Tibial artery (tissue), 4 donors: Measurements from ENCODE around the gene RFX1.

Experiments used
- DNase-seq, 2 donors: peaks; one replicate each; pipeline ENCODE4 v3.0.0-alpha.2; 2019
- H3K27ac ChIP-seq, 2 donors: fragments of 200-600 bp; sonication (generic) in 1 of 2; 1 replicate in 1 of 2; 2 replicates in 1 of 2; pipeline ENCODE4 v1.5.1; 2018 to 2019; ENCODE audit warnings: mild to moderate bottlenecking in 1 of 2
- H3K27me3 ChIP-seq, 2 donors: fragments of 200-600 bp; sonication (generic) in 1 of 2; one replicate each; pipeline versions ENCODE4 v1.5.1 to v1.6.0; 2016 to 2019
- H3K36me3 ChIP-seq, 3 donors: fragments of 200-600 bp; sonication (generic) in 2 of 3; one replicate each; pipeline ENCODE4 v1.5.1; 2016 to 2019; ENCODE audit warnings: mild to moderate bottlenecking in 2 of 3
- H3K4me1 ChIP-seq, 4 donors: fragments of 200-600 bp; sonication (generic) in 2 of 4; 1 replicate in 3 of 4; 2 replicates in 1 of 4; pipeline ENCODE4 v1.5.1; 2016 to 2019
- H3K4me3 ChIP-seq, 2 donors: fragments of 200-600 bp; sonication (generic) in 1 of 2; 1 replicate in 1 of 2; 2 replicates in 1 of 2; pipeline ENCODE4 v1.5.1; 2018 to 2019; ENCODE audit warnings: mild to moderate bottlenecking in 2 of 2
- H3K9me3 ChIP-seq, 3 donors: fragments of 200-600 bp; sonication (generic) in 1 of 3; one replicate each; pipeline ENCODE4 v1.5.1; 2016 to 2019
- intact Hi-C: fragments of 100-400 bp; cut with DNase I; formaldehyde crosslinking; loops from one replicate; pipeline ENCODE4 v1.15.0; 2023; ENCODE audit warnings: low total_unique reads
- TF ChIP-seq, protein P1 (sequence below), 2 experiments: fragments of 200-600 bp in 1 of 2; fragments of 450-650 bp in 1 of 2; IDR thresholded peaks; one replicate each; pipeline ENCODE4 v1.5.1; 2017 to 2019; ENCODE audit warnings: antibody characterized with exemption in 2 of 2, mild to moderate bottlenecking in 1 of 2, moderate library complexity in 1 of 2

The RFX1 gene

DNA sequence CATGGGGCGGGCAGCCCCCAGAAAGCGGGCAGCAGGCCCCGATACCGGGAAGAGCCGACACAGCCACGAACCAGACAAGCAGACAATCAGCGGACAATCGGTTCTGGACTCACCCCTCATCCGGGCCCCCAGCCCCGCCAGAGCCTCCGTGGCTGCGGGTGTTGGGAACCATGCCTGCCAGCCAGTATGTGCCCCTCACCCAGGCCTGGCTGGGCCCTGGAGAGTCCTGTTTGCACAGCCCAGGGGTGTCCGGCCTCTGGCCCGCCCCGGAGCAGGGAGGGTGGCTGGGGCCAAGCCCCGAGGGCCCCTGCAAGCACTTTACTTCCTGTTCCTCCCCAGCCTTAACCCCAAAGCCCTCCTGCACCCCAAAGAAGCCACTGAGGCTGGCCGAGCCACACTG, 75.7 kb downstream of the RFX1 start:
- H3K27ac ChIP-seq: no peak overlapping the region
- no peaks in the 10 kb centered on the region for H3K4me1 ChIP-seq
- no peak for DNase-seq
- no peak overlapping the region for H3K4me3 ChIP-seq
- peaks cover 19 to 78% (median 32%) of the 10 kb centered on the region in 3 donors for H3K36me3 ChIP-seq
- H3K9me3 ChIP-seq: no peaks in the 10 kb centered on the region
- peaks cover 0 to 9% of the 10 kb centered on the region in 2 donors for H3K27me3 ChIP-seq
- TF ChIP-seq, protein P1, sequence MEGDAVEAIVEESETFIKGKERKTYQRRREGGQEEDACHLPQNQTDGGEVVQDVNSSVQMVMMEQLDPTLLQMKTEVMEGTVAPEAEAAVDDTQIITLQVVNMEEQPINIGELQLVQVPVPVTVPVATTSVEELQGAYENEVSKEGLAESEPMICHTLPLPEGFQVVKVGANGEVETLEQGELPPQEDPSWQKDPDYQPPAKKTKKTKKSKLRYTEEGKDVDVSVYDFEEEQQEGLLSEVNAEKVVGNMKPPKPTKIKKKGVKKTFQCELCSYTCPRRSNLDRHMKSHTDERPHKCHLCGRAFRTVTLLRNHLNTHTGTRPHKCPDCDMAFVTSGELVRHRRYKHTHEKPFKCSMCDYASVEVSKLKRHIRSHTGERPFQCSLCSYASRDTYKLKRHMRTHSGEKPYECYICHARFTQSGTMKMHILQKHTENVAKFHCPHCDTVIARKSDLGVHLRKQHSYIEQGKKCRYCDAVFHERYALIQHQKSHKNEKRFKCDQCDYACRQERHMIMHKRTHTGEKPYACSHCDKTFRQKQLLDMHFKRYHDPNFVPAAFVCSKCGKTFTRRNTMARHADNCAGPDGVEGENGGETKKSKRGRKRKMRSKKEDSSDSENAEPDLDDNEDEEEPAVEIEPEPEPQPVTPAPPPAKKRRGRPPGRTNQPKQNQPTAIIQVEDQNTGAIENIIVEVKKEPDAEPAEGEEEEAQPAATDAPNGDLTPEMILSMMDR (IDR thresholded peaks at IDR 0.05): no peak
- intact Hi-C loops: no loop called here

DNA sequence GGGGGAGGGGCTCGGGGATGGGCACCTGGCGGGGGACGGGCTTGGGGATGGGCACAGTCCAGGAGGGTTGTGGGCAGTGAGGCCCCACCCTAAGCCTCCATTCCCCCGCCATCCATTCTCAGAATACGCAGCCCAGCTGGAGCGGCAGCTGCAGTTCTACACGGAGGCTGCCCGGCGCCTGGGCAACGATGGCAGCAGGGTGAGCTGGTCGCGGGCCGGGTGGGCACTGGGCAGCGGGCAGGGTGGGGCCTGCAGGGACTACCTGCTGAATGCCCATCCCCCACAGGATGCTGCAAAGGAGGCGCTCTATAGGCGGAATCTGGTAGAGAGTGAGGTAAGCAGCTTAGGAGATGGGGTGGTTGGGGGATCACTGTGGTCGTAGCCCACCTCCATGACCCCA, 76.2 kb downstream of the RFX1 start:
- TF ChIP-seq, protein P1 (IDR thresholded peaks at IDR 0.05): no peak
- H3K27me3 ChIP-seq: peaks cover 0 to 8% of the 10 kb centered on the region in 2 donors
- intact Hi-C loops: no loop called here
- H3K9me3 ChIP-seq: no peaks in the 10 kb centered on the region
- H3K4me3 ChIP-seq: no peak overlapping the region
- H3K36me3 ChIP-seq: peaks cover 24 to 82% (median 36%) of the 10 kb centered on the region in 3 donors
- H3K27ac ChIP-seq: no peak overlapping the region
- H3K4me1 ChIP-seq: no peaks in the 10 kb centered on the region
- DNase-seq: no peak

DNA sequence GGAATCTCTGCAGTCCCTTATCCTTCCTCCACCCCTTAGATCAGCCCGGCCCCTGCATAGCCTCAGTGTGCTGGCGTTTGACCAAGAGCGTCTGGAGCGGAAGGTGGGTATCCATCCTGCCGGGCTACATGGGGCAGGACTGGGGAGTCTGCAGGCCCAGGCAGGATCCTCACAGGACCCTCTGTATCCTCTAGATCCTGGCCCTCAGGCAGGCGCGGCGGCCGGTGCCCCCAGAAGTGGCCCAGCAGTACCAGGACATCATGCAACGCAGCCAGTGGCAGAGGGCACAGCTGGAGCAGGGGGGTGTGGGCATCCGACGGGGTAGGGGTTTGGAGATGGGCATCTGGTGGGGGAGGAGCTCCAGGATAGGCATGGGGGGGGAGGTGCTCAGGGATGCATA, 76.8 kb downstream of the RFX1 start:
- TF ChIP-seq, protein P1 (IDR thresholded peaks at IDR 0.05): no peak

DNA sequence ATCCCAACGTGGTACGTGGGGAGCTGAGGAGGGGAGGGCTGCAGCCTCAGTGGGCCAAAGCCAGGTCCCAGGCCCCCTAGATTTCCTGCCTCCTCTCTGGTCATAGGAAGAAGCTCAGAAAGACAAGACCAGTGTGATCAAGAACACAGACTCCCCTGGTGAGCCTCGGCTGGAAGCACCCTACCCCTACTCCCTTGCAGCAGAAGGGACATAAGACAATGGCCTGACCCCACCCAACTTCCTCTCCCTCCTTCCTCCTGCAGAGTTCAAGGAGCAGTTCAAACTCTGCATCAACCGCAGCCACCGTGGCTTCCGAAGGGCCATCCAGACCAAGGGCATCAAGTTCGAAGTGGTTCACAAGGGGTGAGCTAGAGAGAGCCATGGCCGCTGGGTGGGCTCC, 79.4 kb downstream of the RFX1 start:
- intact Hi-C loops: no loop called here
- H3K4me1 ChIP-seq: no peaks in the 10 kb centered on the region
- H3K4me3 ChIP-seq: no peak overlapping the region
- H3K27me3 ChIP-seq: no peaks in the 10 kb centered on the region
- TF ChIP-seq, protein P1 (IDR thresholded peaks at IDR 0.05): no peak
- H3K36me3 ChIP-seq: peaks cover 51 to 94% (median 67%) of the 10 kb centered on the region in 3 donors
- H3K27ac ChIP-seq: no peak overlapping the region
- DNase-seq: no peak
- H3K9me3 ChIP-seq: no peaks in the 10 kb centered on the region

More for the DNA sequence above, 76.8 kb downstream of the RFX1 start:
- Histone ChIP-seq H3K27me3 (peaks cover 0 to 2% of the 10 kb centered on the region in 2 donors), H3K27ac (no peak overlapping the region), H3K4me1 (no peaks in the 10 kb centered on the region), H3K4me3 (no peak overlapping the region), H3K36me3 (peaks cover 30 to 88% (median 41%) of the 10 kb centered on the region in 3 donors), H3K9me3 (no peaks in the 10 kb centered on the region)
- DNase-seq: no peak
- intact Hi-C loops: no loop called here

DNA sequence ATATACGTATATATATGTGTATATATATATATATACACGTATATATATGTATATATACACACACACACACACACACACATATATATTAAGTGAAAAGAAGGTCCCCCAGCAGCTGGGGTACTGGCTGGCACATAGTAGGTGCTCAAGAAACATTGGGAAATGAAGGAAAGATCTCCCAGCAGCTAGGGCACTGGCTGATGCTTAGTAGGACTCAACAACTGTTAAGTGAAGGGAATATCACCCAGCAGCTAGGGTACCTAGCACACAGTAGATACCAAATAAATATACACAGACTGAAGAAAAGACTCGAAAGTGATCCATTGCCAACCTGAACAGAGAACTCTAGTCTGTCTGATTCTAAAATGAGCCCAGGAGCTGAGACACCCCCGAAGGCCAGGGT, 80.1 kb downstream of the RFX1 start:
- Histone ChIP-seq H3K9me3 (no peaks in the 10 kb centered on the region), H3K36me3 (peaks cover 58 to 94% (median 74%) of the 10 kb centered on the region in 3 donors), H3K4me1 (no peaks in the 10 kb centered on the region), H3K27me3 (no peaks in the 10 kb centered on the region), H3K4me3 (no peak overlapping the region), H3K27ac (no peak overlapping the region)
- no peak for DNase-seq
- TF ChIP-seq, protein P1 (IDR thresholded peaks at IDR 0.05): no peak
- intact Hi-C loops: no loop called here
